CD14-positive monocyte (primary cell): ENCODE data around the gene ERBB4. TPM values are rescaled to one million over a fixed set of nuclear protein-coding genes. Genes with fewer than 3 reads are reported as not detected.

ENCODE experiments used
- DNase-seq, 3 donors: peaks; one replicate each; pipeline ENCODE4 v3.0.0-alpha.2; 2011 to 2022
- H2AFZ ChIP-seq: 2 replicates; pipeline ENCODE4 v1.6.0; 2012; ENCODE audit warnings: mild to moderate bottlenecking, low read depth, low read length, inconsistent platforms; ENCODE audit not compliant: insufficient read depth, poor library complexity, severe bottlenecking
- H3K27ac ChIP-seq, 2 donors: 1 replicate in 1 of 2; 2 replicates in 1 of 2; pipeline ENCODE4 v1.5.1; 2012 to 2013; ENCODE audit warnings: low read length in 2 of 2, control low read depth in 1 of 2, inconsistent platforms in 1 of 2, low read depth in 1 of 2, mild to moderate bottlenecking in 1 of 2
- H3K27me3 ChIP-seq, 2 donors: one replicate each; pipeline versions ENCODE4 v1.6.0 to v1.6.1; 2011 to 2013; ENCODE audit warnings: low read length in 2 of 2; ENCODE audit not compliant: control insufficient read depth in 2 of 2, insufficient read depth in 2 of 2
- H3K36me3 ChIP-seq, 2 donors: replicated peaks in 1 of 2; 1 replicate in 1 of 2; 2 replicates in 1 of 2; pipeline versions ENCODE4 v1.5.1 to v1.6.1; 2012 to 2013; ENCODE audit warnings: low read length in 2 of 2, control low read depth in 1 of 2, inconsistent platforms in 1 of 2, mild to moderate bottlenecking in 1 of 2; ENCODE audit not compliant: insufficient read depth in 2 of 2, control insufficient read depth in 1 of 2
- H3K4me1 ChIP-seq, 2 donors: 1 replicate in 1 of 2; 2 replicates in 1 of 2; pipeline versions ENCODE4 v1.5.1 to v1.6.1; 2012 to 2013; ENCODE audit warnings: low read length in 2 of 2, control low read depth in 1 of 2, inconsistent platforms in 1 of 2, mild to moderate bottlenecking in 1 of 2, moderate library complexity in 1 of 2; ENCODE audit not compliant: insufficient read depth in 2 of 2, control insufficient read depth in 1 of 2
- H3K4me2 ChIP-seq: replicated peaks from 2 replicates; pipeline ENCODE3; 2012; ENCODE audit warnings: low read length, moderate library complexity, mild to moderate bottlenecking; ENCODE audit not compliant: poor library complexity, severe bottlenecking; ENCODE audit errors: extremely low read depth
- H3K4me3 ChIP-seq, 3 experiments: fragments of 200-600 bp in 1 of 3; sonication (generic) in 1 of 3; replicated peaks in 1 of 3; 1 replicate in 2 of 3; 2 replicates in 1 of 3; pipeline ENCODE4 v1.5.1; 2011 to 2013; ENCODE audit warnings: low read length in 3 of 3, mild to moderate bottlenecking in 3 of 3, control low read depth in 2 of 3, low read depth in 2 of 3, inconsistent platforms in 1 of 3, moderate library complexity in 1 of 3
- H3K79me2 ChIP-seq: 2 replicates; pipeline ENCODE4 v1.6.0; 2012; ENCODE audit warnings: mild to moderate bottlenecking, control low read depth, inconsistent platforms, low read length, moderate library complexity; ENCODE audit not compliant: insufficient read depth
- H3K9ac ChIP-seq: 2 replicates; pipeline ENCODE4 v1.6.0; 2017; ENCODE audit warnings: low read length, mild to moderate bottlenecking; ENCODE audit not compliant: insufficient read depth, poor library complexity, severe bottlenecking
- H3K9me3 ChIP-seq, 2 donors: replicated peaks in 1 of 2; 1 replicate in 1 of 2; 2 replicates in 1 of 2; pipeline versions ENCODE4 v1.5.1 to v1.6.1; 2012 to 2013; ENCODE audit warnings: low read length in 2 of 2, control low read depth in 1 of 2; ENCODE audit not compliant: control insufficient read depth in 1 of 2, insufficient read depth in 1 of 2
- H4K20me1 ChIP-seq: 2 replicates; pipeline ENCODE4 v1.6.0; 2012; ENCODE audit warnings: mild to moderate bottlenecking, low read length, control low read depth, moderate library complexity; ENCODE audit not compliant: insufficient read depth
- H3K27ac Mint-ChIP-seq, 7 donors: one replicate each; pipeline ENCODE4 v1.8.0; 2020; ENCODE audit warnings: mild to moderate bottlenecking in 7 of 7, mixed read lengths in 7 of 7, moderate library complexity in 6 of 7, inconsistent platforms in 2 of 7
- H3K27me3 Mint-ChIP-seq, 3 donors: one replicate each; pipeline ENCODE4 v1.8.0; 2021 to 2022; ENCODE audit warnings: low read depth in 3 of 3, mild to moderate bottlenecking in 3 of 3, mixed read lengths in 3 of 3, moderate library complexity in 3 of 3, inconsistent platforms in 1 of 3
- H3K36me3 Mint-ChIP-seq, 2 donors: one replicate each; pipeline ENCODE4 v1.8.0; 2020; ENCODE audit warnings: mixed read lengths in 2 of 2, inconsistent platforms in 1 of 2, mild to moderate bottlenecking in 1 of 2
- H3K4me1 Mint-ChIP-seq: one replicate; pipeline ENCODE4 v1.8.0; 2020; ENCODE audit warnings: mild to moderate bottlenecking, mixed read lengths
- H3K4me3 Mint-ChIP-seq, 2 donors: one replicate each; pipeline ENCODE4 v1.8.0; 2020; ENCODE audit warnings: mild to moderate bottlenecking in 2 of 2, mixed read lengths in 2 of 2, moderate library complexity in 1 of 2
- H3K9me3 Mint-ChIP-seq, 7 donors: one replicate each; pipeline ENCODE4 v1.8.0; 2020 to 2022; ENCODE audit warnings: mixed read lengths in 7 of 7, mild to moderate bottlenecking in 6 of 7, moderate library complexity in 6 of 7, inconsistent platforms in 2 of 7
- CTCF ChIP-seq: fragments of 200-600 bp; IDR thresholded peaks from one replicate; pipeline ENCODE4 v1.8.0; 2022; ENCODE audit warnings: antibody characterized with exemption, mild to moderate bottlenecking
- WGBS: methylation state at CpG from one replicate; pipeline ENCODE4 v1.1.5; 2013; ENCODE audit warnings: missing lambda C conversion rate; ENCODE audit not compliant: insufficient coverage; 5-methylcytosine and 5-hydroxymethylcytosine counted together
- intact Hi-C, 2 donors: fragments of 100-400 bp; cut with micrococcal nuclease; formaldehyde crosslinking; loops; one replicate each; pipeline versions ENCODE4 v1.15.0 to v1.15.1; 2023
- polyA plus RNA-seq, 3 donors: library from polyadenylated mRNA; depleted of rRNA in 1 of 3; unstranded in 2 of 3; stranded (reverse) in 1 of 3; fragments of 300-500 nt in 2 of 3; fragments of >200 nt in 1 of 3; fragmentation: Illumina TruSeq in 2 of 3; gene quantifications; 1 replicate in 2 of 3; 2 replicates in 1 of 3; pipeline ENCODE4 v1.2.3, GENCODE V29; 2012 to 2021

Gene ERBB4
- polyA plus RNA-seq, 3 donors, result not detected

DNA sequence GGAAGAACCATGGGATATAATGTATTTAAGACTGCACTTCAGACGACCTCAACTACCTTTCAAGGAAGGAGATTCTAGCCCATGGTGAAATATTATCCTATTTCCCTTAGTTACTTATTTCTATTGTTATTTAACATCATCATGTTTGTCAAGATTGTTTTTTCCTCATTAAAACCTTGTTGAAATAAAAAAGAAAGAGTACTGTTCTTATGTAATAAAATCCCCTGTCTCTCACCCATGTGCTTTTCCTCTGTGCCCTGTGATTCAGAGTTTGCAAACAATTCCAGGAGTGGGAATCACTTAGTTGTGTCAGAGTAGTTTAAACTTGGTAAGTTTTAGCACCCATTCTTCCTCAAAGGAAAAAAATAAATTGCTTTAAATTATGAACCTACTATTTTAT is 43.6 kb downstream of the ERBB4 start:
- DNase-seq, result no peak
- no peaks in the 10 kb centered on the region for H3K27me3 Mint-ChIP-seq
- H3K4me2 ChIP-seq, result no peak overlapping the region
- no CpG with 5 or more reads among the region's 1 CpG for WGBS
- no peaks in the 10 kb centered on the region for H3K36me3 ChIP-seq
- no peaks in the 10 kb centered on the region for H3K79me2 ChIP-seq
- no peak overlapping the region for H2AFZ ChIP-seq
- H3K36me3 Mint-ChIP-seq, result no peaks in the 10 kb centered on the region
- H3K27ac Mint-ChIP-seq, result no peak overlapping the region
- H3K27me3 ChIP-seq, result no peaks in the 10 kb centered on the region
- no peaks in the 10 kb centered on the region for H3K9me3 Mint-ChIP-seq
- no peak overlapping the region for H3K4me3 ChIP-seq
- H3K9me3 ChIP-seq, result no peaks in the 10 kb centered on the region
- intact Hi-C loops, result no loop called here
- no peak overlapping the region for H3K9ac ChIP-seq
- H3K4me1 Mint-ChIP-seq, result no peaks in the 10 kb centered on the region
- no peak overlapping the region for H3K4me3 Mint-ChIP-seq
- no peak overlapping the region for H3K27ac ChIP-seq
- TF ChIP-seq CTCF, result no peak
- no peaks in the 10 kb centered on the region for H3K4me1 ChIP-seq
- no peaks in the 10 kb centered on the region for H4K20me1 ChIP-seq

DNA sequence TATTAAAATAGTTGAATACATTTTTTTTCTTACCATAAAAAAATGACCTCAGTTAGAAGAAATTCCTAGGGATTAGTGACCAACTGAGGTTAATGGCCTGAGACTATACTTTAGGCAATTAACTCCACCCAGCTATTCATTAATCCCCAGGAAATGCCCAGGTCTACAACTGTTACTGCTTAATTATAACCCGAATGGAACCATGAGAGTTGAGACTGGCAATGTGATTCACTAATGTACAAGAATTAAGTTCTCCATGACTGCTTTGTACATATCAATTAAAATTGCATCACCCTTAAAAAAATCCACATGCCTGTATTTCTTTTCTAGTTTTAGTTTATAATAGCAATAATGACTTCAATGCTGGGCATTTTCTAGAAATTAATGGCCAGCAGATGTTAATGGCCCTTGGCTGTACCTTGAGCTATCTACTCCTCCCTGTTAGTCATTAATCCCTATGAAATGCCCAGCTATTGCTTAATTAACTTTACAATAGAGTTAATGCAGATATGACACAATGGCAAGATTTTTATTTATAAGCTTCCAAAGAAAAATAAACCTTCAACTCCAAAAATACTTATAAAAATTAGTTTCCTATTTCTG is 44.1 kb downstream of the ERBB4 start:
- Histone ChIP-seq H3K79me2 (no peaks in the 10 kb centered on the region), H3K9ac (no peak overlapping the region), H4K20me1 (no peaks in the 10 kb centered on the region), H2AFZ (no peak overlapping the region), H3K36me3 (no peaks in the 10 kb centered on the region), H3K27ac (no peak overlapping the region), H3K9me3 (no peaks in the 10 kb centered on the region), H3K4me3 (no peak overlapping the region), H3K27me3 (no peaks in the 10 kb centered on the region), H3K4me1 (no peaks in the 10 kb centered on the region), H3K4me2 (no peak overlapping the region)
- H3K4me1 Mint-ChIP-seq, result no peaks in the 10 kb centered on the region
- H3K36me3 Mint-ChIP-seq, result no peaks in the 10 kb centered on the region
- H3K4me3 Mint-ChIP-seq, result no peak overlapping the region
- no peaks in the 10 kb centered on the region for H3K9me3 Mint-ChIP-seq
- DNase-seq, result no peak
- intact Hi-C loops, result no loop called here
- WGBS, result no CpG with 5 or more reads among the region's 1 CpG
- no peak for TF ChIP-seq CTCF
- no peak overlapping the region for H3K27ac Mint-ChIP-seq
- H3K27me3 Mint-ChIP-seq, result no peaks in the 10 kb centered on the region
